SK-N-SH treated with all-trans-retinoic acid at 6 μM for 48 hours (cell line): Measurements from ENCODE around the gene CEP43.

Experiments
- ATAC-seq: fragments of 200-7000 bp; cut with Tn5 transposase; 3 replicates; pipeline ENCODE4 v1.9.1; 2020; ENCODE audit warnings: mild to moderate bottlenecking, moderate library complexity
- ARNTL ChIP-seq: fragments of 450-650 bp; formaldehyde crosslinking; IDR thresholded peaks from 2 replicates; pipeline ENCODE4 v1.5.0; 2020; ENCODE audit warnings: low read depth, mild to moderate bottlenecking, moderate library complexity, borderline replicate concordance
- BACH2 ChIP-seq: fragments of 250-450 bp; sonication (Bioruptor Pico); IDR thresholded peaks from 2 replicates; pipeline ENCODE4 v1.9.0; 2021; ENCODE audit warnings: mild to moderate bottlenecking, borderline replicate concordance
- CSDC2 ChIP-seq: fragments of 250-450 bp; sonication (Bioruptor Pico); IDR thresholded peaks from 2 replicates; pipeline ENCODE4 v1.5.0; 2020; ENCODE audit warnings: mild to moderate bottlenecking, moderate library complexity
- ESRRG ChIP-seq: fragments of 250-450 bp; sonication (Bioruptor Pico); IDR thresholded peaks from 2 replicates; pipeline ENCODE4 v1.6.1; 2021; ENCODE audit warnings: mild to moderate bottlenecking
- GLIS3 ChIP-seq: fragments of 250-450 bp; sonication (Bioruptor Pico); IDR thresholded peaks from 2 replicates; pipeline ENCODE4 v1.5.0; 2020; ENCODE audit warnings: mild to moderate bottlenecking, moderate library complexity
- ISL1 ChIP-seq: fragments of 250-450 bp; sonication (Bioruptor Pico); IDR thresholded peaks from 2 replicates; pipeline ENCODE4 v2.1.2; 2022; ENCODE audit warnings: mild to moderate bottlenecking, moderate library complexity
- OSR1 ChIP-seq: fragments of 250-450 bp; sonication (Bioruptor Pico); IDR thresholded peaks from 2 replicates; pipeline ENCODE4 v1.8.0; 2022; ENCODE audit warnings: moderate library complexity, mild to moderate bottlenecking, inconsistent platforms
- PPARA ChIP-seq: fragments of 250-450 bp; sonication (Bioruptor Pico); IDR thresholded peaks from 2 replicates; pipeline ENCODE4 v1.5.0; 2020; ENCODE audit warnings: mild to moderate bottlenecking, borderline replicate concordance
- SNAI2 ChIP-seq: fragments of 250-450 bp; sonication (Bioruptor Pico); IDR thresholded peaks from 2 replicates; pipeline ENCODE4 v1.5.0; 2020; ENCODE audit warnings: mild to moderate bottlenecking, moderate library complexity
- TOX ChIP-seq: fragments of 250-450 bp; sonication (Bioruptor Pico); IDR thresholded peaks from 2 replicates; pipeline ENCODE4 v1.8.0; 2021; ENCODE audit warnings: mild to moderate bottlenecking, moderate library complexity, borderline replicate concordance
- ZC3H10 ChIP-seq: fragments of 250-450 bp; sonication (Bioruptor Pico); IDR thresholded peaks from 2 replicates; pipeline ENCODE4 v1.5.1; 2021; ENCODE audit warnings: mild to moderate bottlenecking, moderate library complexity
- ZFP3 ChIP-seq: fragments of 250-450 bp; sonication (Bioruptor Pico); IDR thresholded peaks from 2 replicates; pipeline ENCODE4 v1.5.0; 2020; ENCODE audit warnings: mild to moderate bottlenecking, moderate library complexity
- ZNF565 ChIP-seq: fragments of 450-650 bp; formaldehyde crosslinking; conservative IDR thresholded peaks from 2 replicates; pipeline ENCODE4 v1.5.0; 2020; ENCODE audit warnings: low read depth, mild to moderate bottlenecking, moderate library complexity
- ZNF70 ChIP-seq: fragments of 450-650 bp; formaldehyde crosslinking; IDR thresholded peaks from 2 replicates; pipeline ENCODE4 v1.5.0; 2020; ENCODE audit warnings: mild to moderate bottlenecking, moderate library complexity
- ZNF8 ChIP-seq: fragments of 450-650 bp; formaldehyde crosslinking; IDR thresholded peaks from 2 replicates; pipeline ENCODE4 v1.5.0; 2020; ENCODE audit warnings: mild to moderate bottlenecking, moderate library complexity
- TF ChIP-seq, protein P1 (sequence below): fragments of 250-450 bp; sonication (Bioruptor Pico); IDR thresholded peaks from 2 replicates; pipeline ENCODE4 v1.8.0; 2021; ENCODE audit warnings: low read depth, mild to moderate bottlenecking, moderate library complexity, borderline replicate concordance
- TF ChIP-seq, protein P2 (sequence below): fragments of 250-450 bp; sonication (Bioruptor Pico); IDR thresholded peaks from 2 replicates; pipeline ENCODE4 v1.8.0; 2020; ENCODE audit warnings: mild to moderate bottlenecking, moderate library complexity, borderline replicate concordance
- TF ChIP-seq, protein P3 (sequence below): fragments of 250-450 bp; sonication (Bioruptor Pico); IDR thresholded peaks from 2 replicates; pipeline ENCODE4 v1.5.0; 2020; ENCODE audit warnings: mild to moderate bottlenecking, moderate library complexity
- TF ChIP-seq, protein P4 (sequence below): fragments of 250-450 bp; sonication (Bioruptor Pico); IDR thresholded peaks from 2 replicates; pipeline ENCODE4 v1.5.1; 2020; ENCODE audit warnings: low read depth, mild to moderate bottlenecking, moderate library complexity
- TF ChIP-seq, protein P5 (sequence below): fragments of 250-450 bp; sonication (Bioruptor Pico); IDR thresholded peaks from 2 replicates; pipeline ENCODE4 v1.5.1; 2021; ENCODE audit warnings: mild to moderate bottlenecking, moderate library complexity

CEP43 gene

DNA sequence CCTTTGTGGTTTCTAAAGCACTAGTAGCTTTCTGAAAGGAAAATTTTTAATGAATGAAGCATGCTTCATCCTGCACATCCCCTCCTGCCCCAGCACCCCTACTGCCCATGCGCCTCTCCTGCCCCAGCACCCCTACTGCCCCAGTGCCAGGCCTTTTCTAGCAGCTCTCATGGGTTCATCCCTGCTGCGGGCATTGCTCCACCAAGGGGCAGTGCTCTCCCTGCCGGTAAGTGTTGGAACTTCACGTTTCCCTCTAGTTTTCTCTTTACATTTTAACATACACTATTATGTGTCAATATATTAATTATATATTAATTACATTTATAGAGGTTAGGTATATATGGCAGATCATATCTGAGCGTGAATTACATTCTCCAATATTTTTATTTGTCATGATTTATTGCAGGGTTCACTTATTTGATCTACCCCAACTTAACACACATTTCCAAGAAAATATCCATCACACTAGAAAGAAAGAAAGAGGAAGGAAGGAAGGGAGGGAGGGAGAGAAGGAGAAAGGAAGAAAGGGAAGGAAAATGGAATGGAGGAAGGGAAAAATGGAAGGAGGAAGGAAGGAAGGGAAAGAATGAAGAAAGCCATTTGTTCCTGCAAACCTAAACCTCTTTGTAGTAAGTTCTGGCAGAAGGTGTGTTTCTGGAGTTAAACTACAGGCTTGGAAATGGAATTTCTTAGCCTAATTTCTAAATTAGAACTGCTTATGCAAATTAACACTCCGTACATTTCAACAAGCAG, 46.8 kb downstream of the CEP43 start:
- no peak for TF ChIP-seq PPARA (CRISPR knock-in tag)
- TF ChIP-seq ZNF8 (CRISPR knock-in tag) = no peak
- TF ChIP-seq GLIS3 (CRISPR knock-in tag) = no peak
- no peak for TF ChIP-seq ZNF70
- TF ChIP-seq, protein P1, sequence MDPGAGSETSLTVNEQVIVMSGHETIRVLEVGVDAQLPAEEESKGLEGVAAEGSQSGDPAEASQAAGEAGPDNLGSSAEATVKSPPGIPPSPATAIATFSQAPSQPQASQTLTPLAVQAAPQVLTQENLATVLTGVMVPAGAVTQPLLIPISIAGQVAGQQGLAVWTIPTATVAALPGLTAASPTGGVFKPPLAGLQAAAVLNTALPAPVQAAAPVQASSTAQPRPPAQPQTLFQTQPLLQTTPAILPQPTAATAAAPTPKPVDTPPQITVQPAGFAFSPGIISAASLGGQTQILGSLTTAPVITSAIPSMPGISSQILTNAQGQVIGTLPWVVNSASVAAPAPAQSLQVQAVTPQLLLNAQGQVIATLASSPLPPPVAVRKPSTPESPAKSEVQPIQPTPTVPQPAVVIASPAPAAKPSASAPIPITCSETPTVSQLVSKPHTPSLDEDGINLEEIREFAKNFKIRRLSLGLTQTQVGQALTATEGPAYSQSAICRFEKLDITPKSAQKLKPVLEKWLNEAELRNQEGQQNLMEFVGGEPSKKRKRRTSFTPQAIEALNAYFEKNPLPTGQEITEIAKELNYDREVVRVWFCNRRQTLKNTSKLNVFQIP (CRISPR knock-in tag) = no peak
- TF ChIP-seq, protein P2, sequence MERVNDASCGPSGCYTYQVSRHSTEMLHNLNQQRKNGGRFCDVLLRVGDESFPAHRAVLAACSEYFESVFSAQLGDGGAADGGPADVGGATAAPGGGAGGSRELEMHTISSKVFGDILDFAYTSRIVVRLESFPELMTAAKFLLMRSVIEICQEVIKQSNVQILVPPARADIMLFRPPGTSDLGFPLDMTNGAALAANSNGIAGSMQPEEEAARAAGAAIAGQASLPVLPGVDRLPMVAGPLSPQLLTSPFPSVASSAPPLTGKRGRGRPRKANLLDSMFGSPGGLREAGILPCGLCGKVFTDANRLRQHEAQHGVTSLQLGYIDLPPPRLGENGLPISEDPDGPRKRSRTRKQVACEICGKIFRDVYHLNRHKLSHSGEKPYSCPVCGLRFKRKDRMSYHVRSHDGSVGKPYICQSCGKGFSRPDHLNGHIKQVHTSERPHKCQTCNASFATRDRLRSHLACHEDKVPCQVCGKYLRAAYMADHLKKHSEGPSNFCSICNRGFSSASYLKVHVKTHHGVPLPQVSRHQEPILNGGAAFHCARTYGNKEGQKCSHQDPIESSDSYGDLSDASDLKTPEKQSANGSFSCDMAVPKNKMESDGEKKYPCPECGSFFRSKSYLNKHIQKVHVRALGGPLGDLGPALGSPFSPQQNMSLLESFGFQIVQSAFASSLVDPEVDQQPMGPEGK = no peak
- TF ChIP-seq BACH2 (CRISPR knock-in tag) = no peak
- TF ChIP-seq, protein P3, sequence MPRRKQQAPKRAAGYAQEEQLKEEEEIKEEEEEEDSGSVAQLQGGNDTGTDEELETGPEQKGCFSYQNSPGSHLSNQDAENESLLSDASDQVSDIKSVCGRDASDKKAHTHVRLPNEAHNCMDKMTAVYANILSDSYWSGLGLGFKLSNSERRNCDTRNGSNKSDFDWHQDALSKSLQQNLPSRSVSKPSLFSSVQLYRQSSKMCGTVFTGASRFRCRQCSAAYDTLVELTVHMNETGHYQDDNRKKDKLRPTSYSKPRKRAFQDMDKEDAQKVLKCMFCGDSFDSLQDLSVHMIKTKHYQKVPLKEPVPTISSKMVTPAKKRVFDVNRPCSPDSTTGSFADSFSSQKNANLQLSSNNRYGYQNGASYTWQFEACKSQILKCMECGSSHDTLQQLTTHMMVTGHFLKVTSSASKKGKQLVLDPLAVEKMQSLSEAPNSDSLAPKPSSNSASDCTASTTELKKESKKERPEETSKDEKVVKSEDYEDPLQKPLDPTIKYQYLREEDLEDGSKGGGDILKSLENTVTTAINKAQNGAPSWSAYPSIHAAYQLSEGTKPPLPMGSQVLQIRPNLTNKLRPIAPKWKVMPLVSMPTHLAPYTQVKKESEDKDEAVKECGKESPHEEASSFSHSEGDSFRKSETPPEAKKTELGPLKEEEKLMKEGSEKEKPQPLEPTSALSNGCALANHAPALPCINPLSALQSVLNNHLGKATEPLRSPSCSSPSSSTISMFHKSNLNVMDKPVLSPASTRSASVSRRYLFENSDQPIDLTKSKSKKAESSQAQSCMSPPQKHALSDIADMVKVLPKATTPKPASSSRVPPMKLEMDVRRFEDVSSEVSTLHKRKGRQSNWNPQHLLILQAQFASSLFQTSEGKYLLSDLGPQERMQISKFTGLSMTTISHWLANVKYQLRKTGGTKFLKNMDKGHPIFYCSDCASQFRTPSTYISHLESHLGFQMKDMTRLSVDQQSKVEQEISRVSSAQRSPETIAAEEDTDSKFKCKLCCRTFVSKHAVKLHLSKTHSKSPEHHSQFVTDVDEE (CRISPR knock-in tag) = no peak
- TF ChIP-seq, protein P4, sequence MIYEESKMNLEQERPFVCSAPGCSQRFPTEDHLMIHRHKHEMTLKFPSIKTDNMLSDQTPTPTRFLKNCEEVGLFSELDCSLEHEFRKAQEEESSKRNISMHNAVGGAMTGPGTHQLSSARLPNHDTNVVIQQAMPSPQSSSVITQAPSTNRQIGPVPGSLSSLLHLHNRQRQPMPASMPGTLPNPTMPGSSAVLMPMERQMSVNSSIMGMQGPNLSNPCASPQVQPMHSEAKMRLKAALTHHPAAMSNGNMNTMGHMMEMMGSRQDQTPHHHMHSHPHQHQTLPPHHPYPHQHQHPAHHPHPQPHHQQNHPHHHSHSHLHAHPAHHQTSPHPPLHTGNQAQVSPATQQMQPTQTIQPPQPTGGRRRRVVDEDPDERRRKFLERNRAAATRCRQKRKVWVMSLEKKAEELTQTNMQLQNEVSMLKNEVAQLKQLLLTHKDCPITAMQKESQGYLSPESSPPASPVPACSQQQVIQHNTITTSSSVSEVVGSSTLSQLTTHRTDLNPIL (CRISPR knock-in tag) = no peak
- no peak for ATAC-seq

DNA sequence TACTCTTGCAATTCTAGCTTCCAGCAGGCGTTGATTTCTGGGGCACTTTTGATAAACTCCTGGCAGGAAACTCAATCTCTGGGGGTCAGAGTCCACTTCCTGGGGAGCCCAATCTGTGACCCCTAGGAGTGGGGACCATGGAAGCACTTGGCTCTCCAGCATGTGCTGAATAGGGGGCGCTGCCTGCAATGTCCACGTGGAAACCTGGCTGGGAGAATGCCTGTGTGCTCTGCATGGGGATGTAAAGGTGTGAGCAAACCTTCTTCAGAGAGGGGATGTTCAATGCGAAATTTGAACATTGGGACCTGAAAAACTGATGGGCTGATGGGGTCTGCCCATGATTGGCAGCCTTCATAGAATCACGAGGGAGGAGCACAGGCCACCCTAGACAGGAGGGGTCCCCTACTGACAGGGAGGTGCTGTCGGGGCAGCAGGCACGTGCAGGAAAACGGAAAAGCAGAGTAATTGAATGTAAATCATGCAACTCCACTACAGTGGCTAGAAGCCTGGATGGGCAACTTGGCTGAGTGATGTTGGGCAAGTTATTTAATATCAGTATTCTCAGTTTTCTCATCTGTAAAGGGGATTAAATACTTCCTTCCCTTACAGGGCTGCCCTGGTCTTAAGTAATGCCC, 47.8 kb downstream of the CEP43 start:
- TF ChIP-seq ESRRG (CRISPR knock-in tag) = no peak
- no peak for TF ChIP-seq ZFP3 (CRISPR knock-in tag)
- no peak for TF ChIP-seq SNAI2
- TF ChIP-seq PPARA (CRISPR knock-in tag) = no peak
- no peak for TF ChIP-seq ARNTL
- TF ChIP-seq ZC3H10 (CRISPR knock-in tag) = no peak
- TF ChIP-seq ZNF565 (CRISPR knock-in tag) = no peak
- TF ChIP-seq, protein P5, sequence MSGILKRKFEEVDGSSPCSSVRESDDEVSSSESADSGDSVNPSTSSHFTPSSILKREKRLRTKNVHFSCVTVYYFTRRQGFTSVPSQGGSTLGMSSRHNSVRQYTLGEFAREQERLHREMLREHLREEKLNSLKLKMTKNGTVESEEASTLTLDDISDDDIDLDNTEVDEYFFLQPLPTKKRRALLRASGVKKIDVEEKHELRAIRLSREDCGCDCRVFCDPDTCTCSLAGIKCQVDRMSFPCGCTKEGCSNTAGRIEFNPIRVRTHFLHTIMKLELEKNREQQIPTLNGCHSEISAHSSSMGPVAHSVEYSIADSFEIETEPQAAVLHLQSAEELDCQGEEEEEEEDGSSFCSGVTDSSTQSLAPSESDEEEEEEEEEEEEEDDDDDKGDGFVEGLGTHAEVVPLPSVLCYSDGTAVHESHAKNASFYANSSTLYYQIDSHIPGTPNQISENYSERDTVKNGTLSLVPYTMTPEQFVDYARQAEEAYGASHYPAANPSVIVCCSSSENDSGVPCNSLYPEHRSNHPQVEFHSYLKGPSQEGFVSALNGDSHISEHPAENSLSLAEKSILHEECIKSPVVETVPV = no peak
- TF ChIP-seq, protein P2 = no peak
- no peak for TF ChIP-seq GLIS3 (CRISPR knock-in tag)
- TF ChIP-seq BACH2 (CRISPR knock-in tag) = no peak
- TF ChIP-seq TOX (CRISPR knock-in tag) = no peak
- TF ChIP-seq ZNF70 = no peak
- TF ChIP-seq ZNF8 (CRISPR knock-in tag) = no peak
- no peak for TF ChIP-seq OSR1 (CRISPR knock-in tag)
- TF ChIP-seq ISL1 (CRISPR knock-in tag) = no peak
- TF ChIP-seq CSDC2 (CRISPR knock-in tag) = no peak
- ATAC-seq = no peak
